Fibroblast of lung (primary cell): ENCODE results near the gene MYH9. TPM values are rescaled to one million over a fixed set of nuclear protein-coding genes. Genes with fewer than 3 reads are reported as not detected.

Experiments
- DNase-seq, 2 donors: peaks; one replicate each; pipeline versions ENCODE4 v3.0.0 to v3.0.0-alpha.2; 2010; ENCODE audit warnings: low read depth in 2 of 2
- H2AFZ ChIP-seq: 2 replicates; pipeline ENCODE4 v1.5.1; 2012; ENCODE audit warnings: low read length, control low read depth, inconsistent platforms
- H3K27ac ChIP-seq: 2 replicates; pipeline ENCODE4 v1.5.1; 2011; ENCODE audit warnings: low read length, control low read depth; ENCODE audit not compliant: insufficient read depth
- H3K27me3 ChIP-seq: 2 replicates; pipeline ENCODE4 v1.5.1; 2011; ENCODE audit warnings: mild to moderate bottlenecking, low read length; ENCODE audit not compliant: control insufficient read depth, insufficient read depth
- H3K36me3 ChIP-seq: 2 replicates; pipeline ENCODE4 v1.5.1; 2011; ENCODE audit warnings: low read length; ENCODE audit not compliant: control insufficient read depth, insufficient read depth
- H3K4me1 ChIP-seq: 2 replicates; pipeline ENCODE4 v1.5.1; 2011; ENCODE audit warnings: low read length; ENCODE audit not compliant: control insufficient read depth, insufficient read depth; ENCODE audit errors: extremely low read depth
- H3K4me2 ChIP-seq: 2 replicates; pipeline ENCODE4 v1.5.1; 2011; ENCODE audit warnings: low read length, control low read depth; ENCODE audit not compliant: insufficient read depth; ENCODE audit errors: extremely low read depth
- H3K4me3 ChIP-seq, 4 experiments: fragments of 200-600 bp in 1 of 4; sonication (generic) in 1 of 4; replicated peaks in 1 of 4; 2 replicates each; pipeline ENCODE4 v1.5.1; 2011 to 2016; ENCODE audit warnings: low read length in 4 of 4, low read depth in 3 of 4, mild to moderate bottlenecking in 3 of 4, control low read depth in 2 of 4, inconsistent platforms in 1 of 4, mixed read lengths in 1 of 4; ENCODE audit not compliant: insufficient read depth in 1 of 4; ENCODE audit errors: control extremely low read depth in 1 of 4
- H3K79me2 ChIP-seq: 2 replicates; pipeline ENCODE4 v1.5.1; 2012; ENCODE audit warnings: mild to moderate bottlenecking, low read length, inconsistent platforms; ENCODE audit not compliant: control insufficient read depth, insufficient read depth
- H3K9ac ChIP-seq: 2 replicates; pipeline ENCODE4 v1.5.1; 2011; ENCODE audit warnings: mild to moderate bottlenecking, low read length, control low read depth; ENCODE audit not compliant: insufficient read depth
- H3K9me3 ChIP-seq: 2 replicates; pipeline ENCODE4 v1.5.1; 2012; ENCODE audit warnings: low read depth, low read length; ENCODE audit not compliant: control insufficient read depth, insufficient read depth
- H4K20me1 ChIP-seq: 2 replicates; pipeline ENCODE4 v1.5.1; 2011; ENCODE audit warnings: low read length; ENCODE audit not compliant: control insufficient read depth, insufficient read depth; ENCODE audit errors: extremely low read depth
- CTCF ChIP-seq, 2 donors: IDR thresholded peaks in 1 of 2; conservative IDR thresholded peaks in 1 of 2; 1 replicate in 1 of 2; 2 replicates in 1 of 2; pipeline ENCODE4 v1.5.1; 2011 to 2012; ENCODE audit warnings: low read length in 2 of 2, control low read depth in 1 of 2, inconsistent platforms in 1 of 2, low read depth in 1 of 2, mild to moderate bottlenecking in 1 of 2
- EZH2 ChIP-seq: IDR thresholded peaks from 2 replicates; pipeline ENCODE4 v1.5.1; 2012; ENCODE audit warnings: low read length, control low read depth, mild to moderate bottlenecking; ENCODE audit errors: missing control alignments
- polyA plus RNA-seq, 2 donors: library from polyadenylated mRNA; depleted of rRNA in 1 of 2; stranded (reverse) in 1 of 2; unstranded in 1 of 2; fragments of >200 nt; gene quantifications; 2 replicates each; pipeline ENCODE4 v1.2.1, GENCODE V29; 2011 to 2012; ENCODE audit warnings: missing spikeins in 1 of 2
- total RNA-seq: library from RNA; depleted of rRNA; stranded (reverse); fragments of >200 nt; gene quantifications from 2 replicates; pipeline ENCODE4 v1.2.1, GENCODE V29; 2014

MYH9 gene
- total and polyA plus RNA-seq, 2 donors (not counting 1 experiment from before 2014, with no cell fraction given), result 677 to 796 TPM

- TF ChIP-seq CTCF (conservative IDR thresholded peaks at IDR 0.05 in 1 of 2, IDR thresholded peaks at IDR 0.05 in 1 of 2; ENCODE audit: low read depth in 1 of 2, low read length in 2 of 2) (no peak), EZH2 (no peak)
- H4K20me1 ChIP-seq, result no peaks in the 10 kb centered on the region
- peak overlapping the region; percentile 98 for H3K27ac ChIP-seq
- H3K36me3 ChIP-seq, result peaks cover 49% of the 10 kb centered on the region
- H3K27me3 ChIP-seq, result no peaks in the 10 kb centered on the region
- H3K9me3 ChIP-seq, result no peaks in the 10 kb centered on the region
- peak; percentile 79 to 85 for DNase-seq
- peaks cover 98% of the 10 kb centered on the region for H3K79me2 ChIP-seq
- peak overlapping the region; percentile 20 for H3K9ac ChIP-seq
- H3K4me2 ChIP-seq, result peak overlapping the region; percentile 44
- no peak overlapping the region for H2AFZ ChIP-seq
- no peak overlapping the region for H3K4me3 ChIP-seq
- peaks cover 95% of the 10 kb centered on the region for H3K4me1 ChIP-seq
Measured at GRCh38 chr22:36327922-36328551, 59.7 kb downstream of the MYH9 start.

- TF ChIP-seq CTCF (conservative IDR thresholded peaks at IDR 0.05 in 1 of 2, IDR thresholded peaks at IDR 0.05 in 1 of 2; ENCODE audit: low read depth in 1 of 2, low read length in 2 of 2) (no peak), EZH2 (no peak)
- no peak overlapping the region for H3K4me2 ChIP-seq
- peaks cover 98% of the 10 kb centered on the region for H3K79me2 ChIP-seq
- peaks cover 58% of the 10 kb centered on the region for H3K36me3 ChIP-seq
- H2AFZ ChIP-seq, result no peak overlapping the region
- no peaks in the 10 kb centered on the region for H3K27me3 ChIP-seq
- peak overlapping the region; percentile 98 for H3K27ac ChIP-seq
- DNase-seq, result no peak
- H3K4me1 ChIP-seq, result peaks cover 83% of the 10 kb centered on the region
- no peak overlapping the region for H3K4me3 ChIP-seq
- no peaks in the 10 kb centered on the region for H3K9me3 ChIP-seq
- no peak overlapping the region for H3K9ac ChIP-seq
- H4K20me1 ChIP-seq, result no peaks in the 10 kb centered on the region
Measured at GRCh38 chr22:36326178-36327161, 61.3 kb downstream of the MYH9 start.
